A673 (cell line): ENCODE results near the gene SLX4IP. TPM values are rescaled to one million over a fixed set of nuclear protein-coding genes. Genes with fewer than 3 reads are reported as not detected.

Experiments used
- BruUV-seq: library from RNA; stranded (reverse); fragments of 400-500 nt; replicated peaks from 2 replicates; lab custom pipeline; 2021; lab: Mats Ljungman, UMichigan
- CTCF ChIA-PET: fragments of 300-600 bp; sonication (Branson Sonifier 250); formaldehyde crosslinking; loops from one replicate; lab custom pipeline; 2022; ENCODE audit warnings: antibody characterized with exemption; lab: Charles Lee
- POLR2A ChIA-PET: fragments of 300-600 bp; sonication (Branson Sonifier 250); formaldehyde crosslinking; loops from one replicate; lab custom pipeline; 2022; ENCODE audit warnings: antibody characterized with exemption; ENCODE audit not compliant: low non-redundant PET; lab: Charles Lee
- DNase-seq: peaks from one replicate; pipeline ENCODE4 v3.0.0-alpha.2; 2015; ENCODE audit warnings: low spot score
- H3K27ac ChIP-seq: fragments of 200-600 bp; sonication (generic); 2 replicates; pipeline ENCODE4 v1.5.1; 2016; ENCODE audit warnings: mixed run types, low read depth, mild to moderate bottlenecking, mixed read lengths, antibody characterized with exemption, low read length; ENCODE audit not compliant: poor library complexity, severe bottlenecking
- H3K27me3 ChIP-seq: fragments of 200-600 bp; sonication (generic); replicated peaks from 2 replicates; pipeline ENCODE4 v1.6.1; 2017; ENCODE audit warnings: mixed run types, low read depth, mild to moderate bottlenecking, mixed read lengths, antibody characterized with exemption, low read length; ENCODE audit not compliant: insufficient read depth, poor library complexity
- H3K36me3 ChIP-seq: fragments of 200-600 bp; sonication (generic); 2 replicates; pipeline ENCODE4 v1.6.1; 2016; ENCODE audit warnings: mixed run types, mild to moderate bottlenecking, mixed read lengths, antibody characterized with exemption, low read length; ENCODE audit not compliant: insufficient read depth, poor library complexity, severe bottlenecking
- H3K4me1 ChIP-seq: fragments of 200-600 bp; sonication (generic); 2 replicates; pipeline ENCODE4 v1.6.1; 2017; ENCODE audit warnings: mixed run types, mild to moderate bottlenecking, mixed read lengths, antibody characterized with exemption, low read length; ENCODE audit not compliant: insufficient read depth, poor library complexity, severe bottlenecking
- H3K4me3 ChIP-seq: fragments of 200-600 bp; sonication (generic); 2 replicates; pipeline ENCODE4 v1.5.1; 2016; ENCODE audit warnings: low read depth, mixed run types, mild to moderate bottlenecking, mixed read lengths, low read length; ENCODE audit not compliant: poor library complexity, severe bottlenecking
- H3K9me3 ChIP-seq: fragments of 200-600 bp; sonication (generic); 2 replicates; pipeline ENCODE4 v1.6.1; 2016; ENCODE audit warnings: mixed run types, low read depth, mild to moderate bottlenecking, mixed read lengths, antibody characterized with exemption, low read length; ENCODE audit not compliant: poor library complexity, severe bottlenecking
- EZH2 ChIP-seq: fragments of 200-600 bp; sonication (generic); IDR thresholded peaks from 2 replicates; pipeline ENCODE4 v1.6.1; 2017; ENCODE audit warnings: borderline replicate concordance, low read depth, mild to moderate bottlenecking, mixed read lengths, antibody characterized with exemption, low read length; ENCODE audit not compliant: poor library complexity, severe bottlenecking
- intact Hi-C: fragments of 100-400 bp; cut with micrococcal nuclease; formaldehyde crosslinking; loops from one replicate; pipeline ENCODE4 v1.10.0; 2022; ENCODE audit not compliant: unreplicated experiment
- total RNA-seq: library from RNA; stranded (reverse); gene quantifications from 2 replicates; pipeline ENCODE4 v1.2.3, GENCODE V29; 2021
- TF ChIP-seq, protein P1 (sequence below): fragments of 300-800, 200-600 bp; sonication (generic); conservative IDR thresholded peaks from 2 replicates; pipeline ENCODE4 v1.5.1; 2017; ENCODE audit warnings: low read depth, mild to moderate bottlenecking, antibody characterized with exemption, low read length, moderate library complexity, mixed read lengths

Gene SLX4IP
- total RNA-seq, 1 experiment from 2014 or later, result 9.8 TPM

DNA sequence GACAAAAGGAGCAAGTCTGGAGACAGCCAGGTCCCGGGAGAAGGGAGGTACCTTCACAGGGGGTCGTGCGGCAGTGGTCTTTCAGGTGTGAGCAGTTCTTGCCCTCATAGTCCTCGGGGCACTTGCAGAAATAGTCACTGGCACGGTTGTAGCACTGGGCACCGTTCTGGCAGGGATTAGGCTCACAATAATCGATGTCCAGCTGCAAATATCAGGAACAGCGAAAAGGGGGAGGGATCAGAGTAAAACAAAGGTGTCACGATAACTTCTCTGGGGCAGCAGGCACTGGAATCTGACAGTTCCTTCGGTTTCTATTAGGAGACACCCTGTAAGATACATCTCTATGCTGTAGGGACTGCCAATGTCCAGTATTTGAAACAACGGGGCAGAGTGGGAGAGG lies 212.8 kb downstream of the SLX4IP start:
- H3K27ac ChIP-seq, result no peak overlapping the region

DNA sequence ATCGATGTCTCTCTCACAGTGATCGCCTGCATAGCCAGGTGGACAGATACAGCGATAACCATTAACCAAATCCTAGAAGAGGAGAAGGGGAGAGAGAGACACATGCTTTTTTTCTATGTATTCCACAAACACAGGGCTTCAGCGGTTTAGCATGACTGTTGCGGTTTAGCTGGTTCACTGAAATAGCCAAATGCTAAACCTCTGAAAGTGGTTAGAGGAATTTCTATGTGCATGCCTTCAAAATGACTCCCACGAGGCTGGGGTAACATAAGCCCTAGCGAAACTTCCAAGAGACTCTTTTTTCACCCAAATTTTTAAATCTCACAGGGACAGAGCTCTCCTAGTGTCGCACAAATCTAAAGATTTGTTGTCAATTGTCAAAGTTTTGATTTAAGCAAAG lies 213.5 kb downstream of the SLX4IP start:
- intact Hi-C loops, result loop anchor here (5.0 kb wide), 1 partner anchor 96 kb away; no protein-coding TSS in a partner anchor
- ChIA-PET POLR2A (no interaction called here), CTCF (no interaction called here)
- BruUV-seq, result no TSS peak
- H3K4me3 ChIP-seq, result no peak overlapping the region
- DNase-seq, result no peak
- H3K27ac ChIP-seq, result peak overlapping the region; percentile 4
- H3K36me3 ChIP-seq, result peaks cover 73% of the 10 kb centered on the region
- no peaks in the 10 kb centered on the region for H3K9me3 ChIP-seq
- TF ChIP-seq, protein P1, sequence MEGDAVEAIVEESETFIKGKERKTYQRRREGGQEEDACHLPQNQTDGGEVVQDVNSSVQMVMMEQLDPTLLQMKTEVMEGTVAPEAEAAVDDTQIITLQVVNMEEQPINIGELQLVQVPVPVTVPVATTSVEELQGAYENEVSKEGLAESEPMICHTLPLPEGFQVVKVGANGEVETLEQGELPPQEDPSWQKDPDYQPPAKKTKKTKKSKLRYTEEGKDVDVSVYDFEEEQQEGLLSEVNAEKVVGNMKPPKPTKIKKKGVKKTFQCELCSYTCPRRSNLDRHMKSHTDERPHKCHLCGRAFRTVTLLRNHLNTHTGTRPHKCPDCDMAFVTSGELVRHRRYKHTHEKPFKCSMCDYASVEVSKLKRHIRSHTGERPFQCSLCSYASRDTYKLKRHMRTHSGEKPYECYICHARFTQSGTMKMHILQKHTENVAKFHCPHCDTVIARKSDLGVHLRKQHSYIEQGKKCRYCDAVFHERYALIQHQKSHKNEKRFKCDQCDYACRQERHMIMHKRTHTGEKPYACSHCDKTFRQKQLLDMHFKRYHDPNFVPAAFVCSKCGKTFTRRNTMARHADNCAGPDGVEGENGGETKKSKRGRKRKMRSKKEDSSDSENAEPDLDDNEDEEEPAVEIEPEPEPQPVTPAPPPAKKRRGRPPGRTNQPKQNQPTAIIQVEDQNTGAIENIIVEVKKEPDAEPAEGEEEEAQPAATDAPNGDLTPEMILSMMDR, result no peak
- no peak for TF ChIP-seq EZH2
- peaks cover 48% of the 10 kb centered on the region for H3K4me1 ChIP-seq
- no peaks in the 10 kb centered on the region for H3K27me3 ChIP-seq

More for the DNA sequence above, 212.8 kb downstream of the SLX4IP start:
- intact Hi-C loops, result loop anchor here (5.0 kb wide), 1 partner anchor 96 kb away; no protein-coding TSS in a partner anchor
- ChIA-PET POLR2A (no interaction called here), CTCF (no interaction called here)
- no TSS peak for BruUV-seq
- no peak for DNase-seq
- Histone ChIP-seq H3K9me3 (no peaks in the 10 kb centered on the region), H3K4me3 (no peak overlapping the region), H3K27me3 (no peaks in the 10 kb centered on the region), H3K36me3 (peaks cover 80% of the 10 kb centered on the region), H3K4me1 (peaks cover 41% of the 10 kb centered on the region)
- TF ChIP-seq EZH2, result no peak
- TF ChIP-seq, protein P1, result no peak

DNA sequence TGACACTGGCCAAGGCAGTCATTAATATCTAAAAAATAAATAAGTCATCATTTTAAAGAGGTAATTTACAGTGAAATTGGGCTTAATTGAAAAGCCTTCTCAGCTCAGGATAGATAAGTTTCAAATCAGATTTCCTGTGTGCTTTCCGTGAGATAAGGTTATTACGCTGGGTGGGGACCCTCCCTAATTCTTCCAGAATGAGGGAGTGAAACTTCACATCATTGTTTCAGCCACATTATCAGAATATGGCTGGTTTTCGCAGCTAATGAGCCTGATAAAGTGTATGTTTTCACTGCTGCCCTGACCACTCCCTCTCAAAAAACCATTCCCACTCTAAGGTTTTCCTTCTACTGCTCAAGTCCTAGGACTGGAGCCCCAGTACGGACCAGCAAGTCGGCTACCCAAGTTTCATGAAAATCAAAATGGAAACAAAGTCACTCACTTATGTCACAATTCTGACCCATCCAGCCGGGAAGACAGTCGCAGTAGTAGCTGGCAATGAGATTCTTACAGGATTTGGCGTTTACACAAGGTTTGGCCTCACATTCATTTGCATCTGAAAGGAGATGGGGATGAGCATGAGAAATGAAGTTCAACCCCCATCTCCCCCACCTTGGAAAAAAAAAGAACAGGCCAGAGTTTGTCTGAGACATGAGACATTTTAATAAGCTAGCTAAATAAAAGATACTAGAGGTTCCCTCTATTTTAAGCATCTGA lies 214.1 kb downstream of the SLX4IP start:
- POLR2A ChIA-PET, result no interaction called here
- no peaks in the 10 kb centered on the region for H3K27me3 ChIP-seq
- H3K27ac ChIP-seq, result peak overlapping the region; percentile 4
- peaks cover 54% of the 10 kb centered on the region for H3K4me1 ChIP-seq
- TF ChIP-seq, protein P1, result no peak
- TF ChIP-seq EZH2, result no peak
- BruUV-seq, result no TSS peak
- no peaks in the 10 kb centered on the region for H3K9me3 ChIP-seq
- intact Hi-C loops, result loop anchor here (5.0 kb wide), 1 partner anchor 97 kb away; no protein-coding TSS in a partner anchor
- no peak overlapping the region for H3K4me3 ChIP-seq
- H3K36me3 ChIP-seq, result peaks cover 71% of the 10 kb centered on the region
- no peak for DNase-seq
- CTCF ChIA-PET, result no interaction called here
